ENCODE data around the gene DLEC1. TPM values are rescaled to one million over a fixed set of nuclear protein-coding genes. Genes with fewer than 3 reads are reported as not detected.
"Not testable (repeated sequence)": the region's sequence is repeated elsewhere in the genome, so short reads cannot be mapped to it uniquely, and the experiment has no call there.

Gene DLEC1
- total RNA-seq, 1 donor from 2014 or later, result 0.10 TPM

DNA sequence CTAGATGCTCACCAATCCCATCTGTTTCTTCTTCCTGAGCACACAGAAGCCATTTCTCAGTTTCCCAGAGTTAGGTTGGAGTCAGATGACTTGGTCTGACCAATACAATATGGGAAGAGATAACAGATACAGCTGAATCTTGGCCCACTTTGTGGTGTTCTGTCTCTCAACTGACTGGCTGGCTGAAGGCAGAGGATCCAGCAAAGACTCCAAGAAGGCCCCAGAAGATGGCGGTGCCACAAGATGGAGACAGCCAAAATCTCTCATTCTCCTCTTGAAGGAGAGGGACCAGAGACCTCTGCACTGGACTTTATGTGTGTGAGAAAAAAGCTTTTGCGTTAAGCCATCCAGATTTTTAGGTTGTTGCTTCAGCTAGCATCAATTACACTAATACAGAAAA, 118.1 kb downstream of the DLEC1 start:
- no peak for DNase-seq (ENCODE audit: low spot score)
- no peak overlapping the region for H3K4me3 Mint-ChIP-seq
- no peaks in the 10 kb centered on the region for H3K27me3 Mint-ChIP-seq (ENCODE audit: insufficient read depth)
- no peaks in the 10 kb centered on the region for H3K36me3 Mint-ChIP-seq (ENCODE audit: low read depth)
- intact Hi-C loops (cut with micrococcal nuclease), result no loop called here
- H3K9me3 Mint-ChIP-seq, result no peaks in the 10 kb centered on the region
- no peak overlapping the region for H3K27ac Mint-ChIP-seq
- peaks cover 36% of the 10 kb centered on the region for H3K4me1 Mint-ChIP-seq (ENCODE audit: low read depth)

GRCh38 chr3:38157595-38157994, 118.6 kb downstream of the DLEC1 start:
- DNase-seq (ENCODE audit: low spot score), result no peak
- Mint-ChIP-seq H3K27ac (no peak overlapping the region), H3K36me3 (ENCODE audit: low read depth) (no peaks in the 10 kb centered on the region), H3K4me1 (ENCODE audit: low read depth) (peaks cover 33% of the 10 kb centered on the region), H3K4me3 (no peak overlapping the region), H3K9me3 (no peaks in the 10 kb centered on the region), H3K27me3 (ENCODE audit: insufficient read depth) (no peaks in the 10 kb centered on the region)
- intact Hi-C loops (cut with micrococcal nuclease), result no loop called here

GRCh38 chr3:38158472-38158871, 119.5 kb downstream of the DLEC1 start:
- Mint-ChIP-seq H3K27ac (no peak overlapping the region), H3K27me3 (ENCODE audit: insufficient read depth) (no peaks in the 10 kb centered on the region), H3K9me3 (no peaks in the 10 kb centered on the region), H3K36me3 (ENCODE audit: low read depth) (no peaks in the 10 kb centered on the region), H3K4me1 (ENCODE audit: low read depth) (peaks cover 24% of the 10 kb centered on the region), H3K4me3 (no peak overlapping the region)
- DNase-seq (ENCODE audit: low spot score), result no peak
- intact Hi-C loops (cut with micrococcal nuclease), result no loop called here

DNA sequence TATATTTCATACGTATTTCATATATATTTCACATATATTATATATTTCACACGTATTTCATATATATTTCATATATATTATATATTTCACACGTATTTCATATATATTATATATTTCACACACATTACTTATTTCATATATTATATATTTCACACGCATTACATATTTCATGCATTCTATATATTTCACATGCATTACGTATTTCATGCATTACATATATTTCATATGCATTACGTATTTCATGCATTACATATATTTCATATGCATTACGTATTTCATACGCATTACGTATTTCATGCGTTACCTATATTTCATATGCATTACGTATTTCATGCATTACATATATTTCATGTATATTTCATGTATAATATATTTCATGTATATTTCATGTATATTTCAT, 121.7 kb downstream of the DLEC1 start:
- intact Hi-C loops (cut with micrococcal nuclease), result loop anchor here (10.0 kb wide), 2 partner anchors 294 to 1224 kb away; partner anchors contain the start of genes ACVR2B and SLC25A38
- not testable (repeated sequence) for DNase-seq (ENCODE audit: low spot score); H3K4me3 Mint-ChIP-seq; H3K27ac Mint-ChIP-seq; H3K9me3 Mint-ChIP-seq; H3K36me3 Mint-ChIP-seq (ENCODE audit: low read depth); H3K27me3 Mint-ChIP-seq (ENCODE audit: insufficient read depth)
- peaks cover 13% of the 10 kb centered on the region for H3K4me1 Mint-ChIP-seq (ENCODE audit: low read depth)

DNA sequence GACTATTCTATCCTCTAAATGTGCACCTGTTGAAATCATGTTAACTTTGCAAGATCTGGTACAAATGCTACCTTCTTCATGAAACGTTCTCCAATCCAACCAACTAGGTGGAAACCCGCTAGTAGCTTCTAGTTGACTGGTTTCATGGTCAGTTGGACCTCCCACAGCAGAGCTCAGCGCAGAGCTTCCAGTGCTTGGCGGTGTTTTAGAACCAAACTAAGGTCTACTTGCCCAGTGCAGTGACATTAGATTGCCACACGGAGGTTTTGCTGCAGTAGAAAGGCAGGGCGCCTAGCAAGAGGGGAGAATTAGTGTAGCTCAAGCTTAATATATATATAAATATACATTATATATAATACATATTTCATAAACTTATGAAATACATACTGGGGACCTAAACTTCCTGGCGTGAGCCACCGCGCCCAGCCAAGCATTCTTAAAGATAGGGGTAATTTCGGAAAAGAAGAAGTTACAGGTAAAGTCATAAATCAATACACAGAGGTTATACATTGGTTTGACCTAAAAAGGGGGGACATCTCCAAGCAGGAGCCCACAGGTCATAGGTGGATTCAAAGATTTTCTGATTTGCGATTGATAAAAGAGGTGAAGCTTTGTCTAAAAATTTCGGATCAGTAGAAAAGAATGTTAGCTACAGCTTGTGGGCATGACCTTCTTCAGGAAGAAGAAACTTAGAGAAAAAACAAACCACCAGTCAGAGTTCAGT, 124.3 kb downstream of the DLEC1 start:
- Mint-ChIP-seq H3K27me3 (ENCODE audit: insufficient read depth) (no peaks in the 10 kb centered on the region), H3K4me1 (ENCODE audit: low read depth) (peaks cover 35% of the 10 kb centered on the region), H3K27ac (no peak overlapping the region), H3K9me3 (no peaks in the 10 kb centered on the region), H3K4me3 (peak overlapping the region; percentile 39), H3K36me3 (ENCODE audit: low read depth) (peaks cover 19% of the 10 kb centered on the region)
- DNase-seq (ENCODE audit: low spot score), result no peak
- intact Hi-C loops (cut with micrococcal nuclease), result loop anchor here (10.0 kb wide), 2 partner anchors 292 to 1222 kb away; partner anchors contain the start of genes ACVR2B and SLC25A38

- peaks cover 19% of the 10 kb centered on the region for H3K36me3 Mint-ChIP-seq (ENCODE audit: low read depth)
- H3K27ac Mint-ChIP-seq, result peak overlapping the region; percentile 100
- peak overlapping the region; percentile 98 for H3K4me3 Mint-ChIP-seq
- H3K27me3 Mint-ChIP-seq (ENCODE audit: insufficient read depth), result no peaks in the 10 kb centered on the region
- intact Hi-C loops (cut with micrococcal nuclease), result loop anchor here (1.0 to 10.0 kb wide), 3 partner anchors 10 to 1221 kb away; partner anchors contain the start of genes ACVR2B and SLC25A38
- H3K4me1 Mint-ChIP-seq (ENCODE audit: low read depth), result peaks cover 43% of the 10 kb centered on the region
- no peak for DNase-seq (ENCODE audit: low spot score)
- no peaks in the 10 kb centered on the region for H3K9me3 Mint-ChIP-seq
These were observed 125.0 kb downstream of the DLEC1 start for GRCh38 chr3:38163841-38164642.

DNA sequence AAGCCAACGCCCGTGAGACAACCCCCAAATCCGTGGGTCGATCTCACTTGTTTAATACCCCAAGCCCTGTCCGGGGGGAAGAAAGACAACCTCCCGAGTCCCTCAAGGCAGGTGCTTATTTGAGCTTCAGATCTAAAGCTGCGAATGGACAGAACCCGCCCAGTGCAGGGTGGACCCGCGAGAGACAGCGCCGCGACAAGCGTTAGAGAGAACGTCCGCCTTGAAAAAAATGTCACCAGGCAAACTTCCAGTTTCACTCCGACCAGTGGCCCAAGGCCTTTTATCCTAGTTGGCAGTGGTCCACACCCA, 125.6 kb downstream of the DLEC1 start:
- H3K27me3 Mint-ChIP-seq (ENCODE audit: insufficient read depth), result no peaks in the 10 kb centered on the region
- peaks cover 47% of the 10 kb centered on the region for H3K4me1 Mint-ChIP-seq (ENCODE audit: low read depth)
- no peaks in the 10 kb centered on the region for H3K9me3 Mint-ChIP-seq
- DNase-seq (ENCODE audit: low spot score), result no peak
- peak overlapping the region; percentile 98 for H3K4me3 Mint-ChIP-seq
- intact Hi-C loops (cut with micrococcal nuclease), result loop anchor here (1.0 to 10.0 kb wide), 3 partner anchors 10 to 1220 kb away; partner anchors contain the start of genes ACVR2B and SLC25A38
- H3K27ac Mint-ChIP-seq, result peak overlapping the region; percentile 100
- peaks cover 19% of the 10 kb centered on the region for H3K36me3 Mint-ChIP-seq (ENCODE audit: low read depth)

- H3K4me3 Mint-ChIP-seq, result peak within 1 kb of the TSS; percentile 98
- intact Hi-C loops (cut with micrococcal nuclease), result loop anchor here (1.0 to 10.0 kb wide), 9 partner anchors 11 to 1220 kb away; partner anchors contain the start of genes ACAA1, ACVR2B, EPM2AIP1 and EXOG
- H3K9me3 Mint-ChIP-seq, result no peaks in the 10 kb centered on the region
- H3K4me1 Mint-ChIP-seq (ENCODE audit: low read depth), result peaks cover 43% of the 10 kb centered on the region
- H3K36me3 Mint-ChIP-seq (ENCODE audit: low read depth), result peaks cover 19% of the 10 kb centered on the region
- DNase-seq (ENCODE audit: low spot score), result peak; percentile 96
- peak within 1 kb of the TSS; percentile 100 for H3K27ac Mint-ChIP-seq
- no peaks in the 10 kb centered on the region for H3K27me3 Mint-ChIP-seq (ENCODE audit: insufficient read depth)
These were observed 126.1 kb downstream of the DLEC1 start, which contains the start of gene OXSR1 for GRCh38 chr3:38164952-38165721. OXSR1 (plus strand) TSS chr3:38165537; CDS start chr3:38165877, 340 bp downstream.

- H3K4me3 Mint-ChIP-seq, result peak overlapping the region; percentile 98
- DNase-seq (ENCODE audit: low spot score), result no peak
- no peaks in the 10 kb centered on the region for H3K9me3 Mint-ChIP-seq
- H3K27me3 Mint-ChIP-seq (ENCODE audit: insufficient read depth), result no peaks in the 10 kb centered on the region
- H3K27ac Mint-ChIP-seq, result peak overlapping the region; percentile 100
- peaks cover 19% of the 10 kb centered on the region for H3K36me3 Mint-ChIP-seq (ENCODE audit: low read depth)
- peaks cover 43% of the 10 kb centered on the region for H3K4me1 Mint-ChIP-seq (ENCODE audit: low read depth)
- intact Hi-C loops (cut with micrococcal nuclease), result loop anchor here (1.0 to 10.0 kb wide), 8 partner anchors 29 to 1219 kb away; partner anchors contain the start of genes ACAA1, ACVR2B, EPM2AIP1 and EXOG
These were observed 126.8 kb downstream of the DLEC1 start for GRCh38 chr3:38165722-38166387.

DNA sequence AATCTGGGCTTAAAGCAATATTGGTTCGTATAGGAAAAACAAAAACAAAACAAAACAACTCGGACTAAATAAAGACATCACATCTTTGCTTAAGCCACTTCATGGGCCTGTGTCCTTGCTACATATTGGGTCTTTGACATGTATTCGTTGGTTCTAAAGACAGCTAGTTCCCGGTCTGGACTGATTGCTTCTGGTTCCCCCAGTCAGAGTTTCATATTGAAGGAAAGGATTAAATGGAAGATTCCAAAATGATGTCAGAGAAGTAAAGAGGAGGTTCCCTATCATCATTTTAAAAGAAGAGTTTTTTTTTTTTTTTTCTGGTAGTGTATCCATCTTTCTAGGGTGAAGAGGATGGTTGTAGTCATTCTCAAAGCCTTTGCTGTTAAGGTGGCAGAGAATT, 128.6 kb downstream of the DLEC1 start:
- Mint-ChIP-seq H3K4me3 (peak overlapping the region; percentile 45), H3K27ac (no peak overlapping the region), H3K9me3 (no peaks in the 10 kb centered on the region), H3K4me1 (ENCODE audit: low read depth) (peaks cover 58% of the 10 kb centered on the region), H3K36me3 (ENCODE audit: low read depth) (peaks cover 19% of the 10 kb centered on the region), H3K27me3 (ENCODE audit: insufficient read depth) (no peaks in the 10 kb centered on the region)
- intact Hi-C loops (cut with micrococcal nuclease), result loop anchor here (10.0 kb wide), 2 partner anchors 287 to 1217 kb away; partner anchors contain the start of genes ACVR2B and SLC25A38
- no peak for DNase-seq (ENCODE audit: low spot score)

GRCh38 chr3:38168151-38169026, 129.4 kb downstream of the DLEC1 start:
- DNase-seq (ENCODE audit: low spot score), result no peak
- peaks cover 19% of the 10 kb centered on the region for H3K36me3 Mint-ChIP-seq (ENCODE audit: low read depth)
- H3K27ac Mint-ChIP-seq, result peak overlapping the region; percentile 9
- H3K4me1 Mint-ChIP-seq (ENCODE audit: low read depth), result peaks cover 66% of the 10 kb centered on the region
- H3K9me3 Mint-ChIP-seq, result no peaks in the 10 kb centered on the region
- peak overlapping the region; percentile 45 for H3K4me3 Mint-ChIP-seq
- no peaks in the 10 kb centered on the region for H3K27me3 Mint-ChIP-seq (ENCODE audit: insufficient read depth)
- intact Hi-C loops (cut with micrococcal nuclease), result loop anchor here (10.0 kb wide), 2 partner anchors 286 to 1216 kb away; partner anchors contain the start of genes ACVR2B and SLC25A38
